ENCODE results near the gene EDC4.
"Not testable (repeated sequence)": the region's sequence is repeated elsewhere in the genome, so short reads cannot be mapped to it uniquely, and the experiment has no call there.

The EDC4 gene

GRCh38 chr16:67914758-67915495 is 42.1 kb downstream of the EDC4 start:
- no peak for DNase-seq

GRCh38 chr16:67915496-67915769 is 42.6 kb downstream of the EDC4 start:
- not testable (repeated sequence) for DNase-seq

GRCh38 chr16:67915831-67916723 is 43.2 kb downstream of the EDC4 start:
- no peak for DNase-seq

- DNase-seq, result no peak
Measured at GRCh38 chr16:67917140-67917851, 44.4 kb downstream of the EDC4 start.

- no peak for DNase-seq
Measured at GRCh38 chr16:67917852-67918236, 45.0 kb downstream of the EDC4 start.

GRCh38 chr16:67919622-67920221 is 46.9 kb downstream of the EDC4 start:
- DNase-seq, result no peak

- DNase-seq, result no peak
Measured at GRCh38 chr16:67922221-67922620, 49.4 kb downstream of the EDC4 start.

GRCh38 chr16:67922740-67923139 is 49.9 kb downstream of the EDC4 start:
- DNase-seq, result no peak

- DNase-seq, result no peak
Measured at GRCh38 chr16:67923414-67924116, 50.7 kb downstream of the EDC4 start.

- no peak for DNase-seq
Measured at GRCh38 chr16:67924140-67924906, 51.5 kb downstream of the EDC4 start.

- DNase-seq, result no peak
Measured at GRCh38 chr16:67926181-67926750, 53.4 kb downstream of the EDC4 start.

GRCh38 chr16:67927131-67927941 is 54.5 kb downstream of the EDC4 start:
- no peak for DNase-seq

- no peak for DNase-seq
Measured at GRCh38 chr16:67928147-67928546, 55.3 kb downstream of the EDC4 start.

- DNase-seq, result peak; percentile 29
Measured at GRCh38 chr16:67928561-67929364, 55.9 kb downstream of the EDC4 start.

- no peak for DNase-seq
Measured at GRCh38 chr16:67930191-67930590, 57.3 kb downstream of the EDC4 start.

GRCh38 chr16:67930678-67931211 is 57.9 kb downstream of the EDC4 start:
- no peak for DNase-seq
